Measurements from ENCODE around the gene WSB2.

- peak; percentile 37 for TF ChIP-seq POLR2AphosphoS5 (IDR thresholded peaks at IDR 0.05; ENCODE audit: low read depth, low read length)
- TF ChIP-seq POLR2A (IDR thresholded peaks at IDR 0.05; ENCODE audit: low read depth, low read length) = no peak
Observed at GRCh38 chr12:118061873-118062843, 1.2 kb upstream of the WSB2 start.

All from GM12892 (cell line).